K562 (cell line): ENCODE measurements around the gene OCA2.

Experiments used
- HNRNPK ChIP-seq: fragments of 200-400 bp; formaldehyde crosslinking; IDR thresholded peaks from one replicate; pipeline ENCODE4 v1.6.1; 2018; ENCODE audit warnings: mild to moderate bottlenecking, low read depth, low read length; ENCODE audit not compliant: poor library complexity, severe bottlenecking
- XRCC3 ChIP-seq: fragments of 450-650 bp; IDR thresholded peaks from 2 replicates; pipeline ENCODE4 v1.6.1; 2017; ENCODE audit warnings: mild to moderate bottlenecking, moderate library complexity
- ZBTB33 ChIP-seq: sonication (generic); formaldehyde crosslinking; IDR thresholded peaks from 2 replicates; pipeline ENCODE4 v1.8.1; 2023; ENCODE audit warnings: mild to moderate bottlenecking, missing genetic modification reagents

GRCh38 chr15:28058082-28058481, 41.0 kb downstream of the OCA2 start:
- TF ChIP-seq XRCC3 (no peak), HNRNPK (no peak), ZBTB33 (no peak)
